GM21381 (cell line): ENCODE results near the gene CRACR2A.

ENCODE experiments used
- ATAC-seq: cut with Tn5 transposase; IDR thresholded peaks from one replicate; pipeline ENCODE4 v1.9.1; 2021; ENCODE audit warnings: mild to moderate bottlenecking, moderate library complexity; ENCODE audit not compliant: unreplicated experiment

Gene CRACR2A

DNA sequence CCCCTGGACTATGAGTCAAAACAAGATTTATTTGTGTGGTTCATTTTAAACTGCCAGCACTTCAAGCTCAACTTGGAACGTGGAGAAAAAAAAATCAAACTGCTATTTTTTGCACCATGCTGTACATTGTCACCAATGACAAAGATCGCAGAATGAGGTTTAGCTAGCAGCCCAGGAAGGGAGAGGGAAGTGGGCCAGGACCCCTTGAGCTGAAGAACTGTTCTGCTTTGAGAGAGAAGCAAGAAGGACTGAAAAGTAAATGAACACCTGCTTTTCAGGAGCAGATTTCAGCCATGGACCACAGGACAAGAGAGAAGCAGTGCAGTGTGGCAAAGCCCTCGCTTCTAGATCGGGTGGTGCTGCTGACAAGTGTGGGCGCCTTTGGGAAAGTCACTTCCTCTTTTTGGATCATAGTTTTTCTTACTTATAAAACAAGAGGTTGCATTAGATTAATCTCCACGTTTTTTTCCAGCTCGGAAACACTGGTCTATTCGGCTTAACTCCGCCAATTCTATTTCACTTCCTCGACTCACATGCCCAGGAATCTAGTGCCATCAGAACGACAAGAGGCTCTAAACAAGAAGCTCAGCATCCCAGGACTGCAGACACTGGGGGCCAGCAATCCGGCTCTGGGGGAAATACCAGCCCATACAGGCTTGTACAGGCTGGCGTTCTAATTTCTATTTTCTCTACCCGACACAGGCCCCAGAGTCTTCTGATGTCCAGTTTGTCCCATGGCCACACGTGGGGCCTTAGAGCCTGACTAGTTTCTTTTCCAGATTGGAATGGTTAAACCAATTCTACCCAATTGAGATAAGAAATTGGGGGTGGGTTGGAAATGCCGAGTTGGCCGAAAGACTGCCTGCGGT, 129.9 kb downstream of the CRACR2A start:
- no peak for ATAC-seq

DNA sequence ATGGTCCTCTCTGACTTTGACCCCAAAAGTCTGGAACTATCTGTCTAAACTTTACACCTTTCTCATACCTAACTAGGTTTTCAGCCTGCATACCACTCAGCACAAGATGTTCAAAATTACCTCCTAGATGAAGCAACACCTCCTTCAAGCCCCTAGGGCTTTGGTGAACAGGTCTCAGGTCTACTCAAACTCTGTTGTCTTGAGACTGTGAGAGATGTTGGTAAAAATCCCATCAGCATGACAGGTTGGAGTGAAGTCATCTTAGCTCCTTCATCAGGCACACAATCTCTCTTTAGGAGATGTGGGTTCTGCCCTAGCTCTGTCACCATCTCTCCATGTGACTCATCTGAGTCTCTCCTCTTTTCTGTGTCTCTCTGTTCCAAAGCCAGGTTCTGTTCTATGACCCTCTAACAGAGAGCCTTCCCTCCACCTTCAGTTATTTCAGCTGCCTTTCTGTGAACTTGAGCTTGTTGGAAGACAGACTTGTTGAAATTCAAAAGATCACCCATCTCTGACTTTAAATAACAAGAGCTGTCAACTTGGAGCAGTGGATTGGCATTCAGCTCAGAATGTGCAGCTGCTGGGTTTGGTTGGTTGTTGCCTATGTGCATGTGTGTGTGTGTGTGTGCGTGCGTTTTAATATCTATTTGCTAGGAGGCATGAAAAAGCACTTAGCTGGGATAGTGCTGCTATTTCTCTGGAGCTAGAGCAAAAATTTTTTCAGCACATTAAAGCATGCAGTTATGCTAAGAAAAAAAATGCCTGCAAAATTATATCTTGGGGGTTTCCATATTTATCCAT, 130.7 kb downstream of the CRACR2A start:
- no peak for ATAC-seq

DNA sequence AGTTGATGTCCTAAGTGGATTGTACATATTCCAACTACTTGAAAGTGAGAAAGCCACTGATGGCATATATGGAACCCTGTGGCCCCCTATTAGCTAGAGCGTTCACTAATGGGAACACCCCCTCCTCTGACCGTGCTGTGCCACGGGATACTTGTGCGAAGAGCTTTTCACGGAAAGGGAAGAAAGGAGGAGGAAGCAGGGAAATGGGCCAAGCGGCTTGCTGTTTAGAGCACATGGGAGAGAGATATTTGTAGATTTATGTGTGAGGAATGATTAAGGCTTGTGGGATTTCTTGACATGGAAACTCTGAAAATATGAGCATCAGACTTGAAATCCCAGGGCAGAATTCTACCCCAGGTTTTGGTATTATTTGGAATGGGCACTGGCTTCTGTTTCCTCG, 132.1 kb downstream of the CRACR2A start:
- no peak for ATAC-seq

GRCh38 chr12:3617565-3617964, 135.3 kb downstream of the CRACR2A start:
- no peak for ATAC-seq

- no peak for ATAC-seq
These were observed 137.0 kb downstream of the CRACR2A start for GRCh38 chr12:3615862-3616261.

DNA sequence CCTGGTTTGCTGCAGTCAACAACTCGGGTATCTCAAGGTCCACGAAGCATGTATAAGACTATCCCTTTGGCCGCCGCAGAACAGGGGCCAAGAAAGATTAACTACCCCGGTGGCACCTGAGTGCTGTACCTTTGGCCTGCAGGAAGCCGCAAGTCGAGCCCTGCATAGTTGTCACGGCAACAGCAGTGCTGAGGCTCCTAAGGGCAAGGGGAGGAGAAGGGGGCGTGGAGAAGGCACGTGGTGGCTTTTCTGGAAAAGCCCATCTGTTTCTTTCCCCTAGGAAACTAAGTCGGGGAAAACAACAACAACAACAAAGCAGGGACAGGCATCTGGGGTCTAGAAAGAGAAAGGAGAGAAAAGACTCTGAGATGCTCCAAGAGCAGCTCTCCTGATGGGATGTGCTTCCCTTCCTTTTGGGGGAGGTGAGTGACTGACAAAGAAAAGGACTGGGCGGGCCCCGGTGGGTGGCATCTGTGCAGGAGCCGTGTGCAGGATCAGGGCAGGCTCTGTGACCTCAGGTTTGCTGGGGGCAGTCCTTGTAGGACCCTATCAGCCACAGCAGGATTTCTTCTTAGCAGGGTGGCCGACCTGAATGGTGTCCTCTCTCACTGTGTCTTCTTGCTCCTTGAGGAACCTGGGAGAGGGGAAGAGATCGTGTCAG, 138.0 kb downstream of the CRACR2A start:
- no peak for ATAC-seq

GRCh38 chr12:3613641-3614395, 139.1 kb downstream of the CRACR2A start:
- no peak for ATAC-seq

DNA sequence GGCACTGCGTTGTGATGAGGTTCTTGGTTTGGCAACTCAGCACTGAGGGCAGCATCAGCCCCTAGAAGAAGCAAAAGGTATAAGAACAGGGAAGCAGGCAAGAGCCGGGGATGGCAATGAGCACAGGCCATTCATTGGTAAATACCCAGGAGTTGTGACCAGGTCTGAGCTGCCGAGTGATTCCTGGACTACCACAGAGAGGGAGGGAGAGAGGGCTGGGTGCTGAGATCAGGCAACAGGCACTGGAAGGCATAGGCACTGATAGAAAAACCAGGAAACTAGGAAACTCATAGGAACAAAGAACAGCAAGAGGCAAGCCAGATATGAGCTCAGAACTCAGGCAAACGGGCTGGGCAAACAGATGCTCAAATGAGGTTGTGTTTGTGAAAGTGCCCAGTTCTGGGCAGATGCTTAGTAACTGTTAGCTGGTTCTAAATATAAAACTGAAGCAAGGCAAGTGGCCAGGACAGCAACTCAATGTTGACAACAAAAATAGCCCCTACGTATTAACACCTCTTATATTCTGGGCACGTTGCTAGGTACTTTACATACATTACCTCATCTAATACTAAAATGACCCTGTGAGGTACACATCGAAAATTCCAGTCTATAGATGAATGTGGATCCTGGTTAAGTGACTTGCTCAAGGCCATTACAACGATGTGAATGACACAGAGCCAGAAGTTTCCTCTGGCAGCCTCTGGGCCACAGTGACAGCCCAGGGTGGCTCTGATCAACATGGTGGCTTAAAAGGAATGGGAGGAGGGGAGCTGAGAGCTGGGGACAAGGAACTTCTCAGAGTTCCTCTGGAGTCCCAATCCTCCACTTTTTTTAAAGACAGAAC, 140.8 kb downstream of the CRACR2A start:
- ATAC-seq: no peak

DNA sequence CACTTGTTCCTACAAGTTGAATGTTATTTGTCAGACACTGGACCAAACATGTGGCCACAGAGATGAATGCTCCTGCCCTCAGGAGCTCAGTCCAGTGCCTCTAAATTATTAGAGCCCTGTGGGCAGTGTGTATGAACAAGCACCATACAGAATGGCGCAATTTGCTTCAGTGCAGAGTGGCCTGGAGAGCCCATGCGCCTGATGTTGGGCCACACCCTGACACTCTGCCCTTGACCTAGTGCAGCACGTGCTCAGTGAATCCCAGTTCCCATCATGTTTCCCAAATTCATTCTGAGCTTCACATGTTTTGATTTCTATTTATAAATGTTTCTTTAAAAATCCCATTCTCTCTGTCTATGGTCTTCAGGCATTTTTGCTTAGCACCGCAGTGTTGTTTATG, 145.1 kb downstream of the CRACR2A start:
- ATAC-seq: no peak

DNA sequence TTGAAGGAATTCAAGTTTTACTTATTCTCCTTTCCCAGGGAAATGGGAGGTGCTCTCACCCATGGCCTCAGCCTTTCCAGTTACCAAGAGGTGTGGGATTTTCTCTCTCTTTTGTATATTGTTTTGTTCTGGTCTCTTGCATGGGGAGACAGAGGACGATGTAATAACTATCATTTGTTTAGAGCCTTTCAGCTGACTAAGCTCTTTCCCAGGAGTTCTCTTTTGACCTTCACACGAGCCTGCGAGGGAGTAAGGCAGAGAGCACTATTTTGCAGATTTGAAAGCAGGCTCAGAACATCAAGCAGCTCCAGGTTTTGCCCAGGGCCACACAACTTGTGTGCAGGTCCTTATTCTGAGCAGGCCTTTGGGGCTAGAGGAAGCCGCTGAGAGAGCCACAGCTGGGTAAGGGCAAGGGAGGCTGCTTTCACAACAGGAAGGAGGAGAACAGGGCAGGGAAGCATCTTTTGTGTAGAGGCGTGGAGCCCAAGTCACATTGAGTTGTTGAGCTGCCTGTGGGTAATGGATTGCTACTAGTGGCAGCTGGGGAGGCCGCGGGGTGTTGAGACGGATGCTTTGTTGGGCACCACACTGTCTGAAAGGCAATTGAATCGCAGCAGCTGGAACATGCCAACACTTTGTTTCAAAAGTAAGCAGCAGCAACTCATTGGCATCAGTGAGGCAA, 145.7 kb downstream of the CRACR2A start:
- ATAC-seq: no peak

DNA sequence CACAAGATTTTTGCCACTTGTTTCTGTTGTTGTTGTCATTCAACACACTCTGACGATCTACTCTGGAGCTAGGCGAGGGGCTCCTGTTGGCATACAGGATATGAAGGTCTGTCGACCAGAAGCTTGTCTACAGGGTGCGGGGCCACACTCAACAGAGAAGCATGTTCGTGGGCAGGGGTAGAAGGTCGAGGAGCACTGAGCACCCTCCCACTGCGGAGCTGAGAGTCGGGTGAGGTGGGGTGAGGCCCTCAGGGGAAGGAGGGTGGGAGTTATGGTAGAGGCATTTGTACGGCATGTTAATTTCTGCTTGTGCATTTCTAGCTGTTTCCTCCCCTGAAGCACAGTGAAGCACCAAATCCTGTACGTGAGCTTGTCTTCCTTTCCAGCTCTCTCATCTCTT, 146.8 kb downstream of the CRACR2A start:
- ATAC-seq: no peak

DNA sequence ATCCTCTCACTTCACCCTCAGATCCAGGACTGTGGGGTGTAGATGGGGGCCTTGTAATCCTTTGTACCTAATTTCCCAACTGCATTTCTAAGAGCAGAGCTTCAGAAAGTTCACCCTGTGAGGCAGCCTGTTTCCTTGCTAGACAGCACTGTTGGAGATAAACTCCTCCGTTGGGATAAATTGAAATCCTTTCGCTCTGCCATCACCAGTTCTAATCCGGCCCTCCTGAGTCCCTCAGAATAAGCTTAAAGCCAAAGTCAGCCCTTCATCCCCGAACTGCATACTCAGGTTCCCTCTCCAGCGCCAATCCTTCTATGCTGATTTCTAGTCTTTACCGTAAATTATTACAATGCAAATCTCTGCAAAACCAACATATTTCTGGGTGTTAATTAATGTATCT, 147.2 kb downstream of the CRACR2A start:
- no peak for ATAC-seq

- no peak for ATAC-seq
These were observed 147.9 kb downstream of the CRACR2A start for GRCh38 chr12:3604748-3605586.

DNA sequence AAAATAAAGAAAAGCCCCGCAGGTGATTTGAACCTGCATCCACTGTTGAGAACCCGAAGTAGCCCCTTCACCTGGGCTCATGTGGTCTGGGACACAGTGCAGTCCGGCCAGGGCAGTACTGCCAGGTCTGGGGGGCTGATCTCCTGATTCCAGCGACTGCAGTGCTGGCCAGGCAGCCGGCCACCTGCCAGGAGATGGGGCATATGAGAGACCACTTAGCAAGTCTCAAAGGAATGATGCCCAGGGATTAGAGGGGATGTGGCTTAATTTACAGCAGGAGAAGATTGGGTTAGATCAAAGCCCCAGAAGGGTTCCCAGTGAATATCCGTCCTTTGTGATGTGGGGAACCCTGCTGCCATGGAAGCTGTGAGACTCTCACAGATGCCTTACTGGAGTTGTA, 148.6 kb downstream of the CRACR2A start:
- no peak for ATAC-seq

DNA sequence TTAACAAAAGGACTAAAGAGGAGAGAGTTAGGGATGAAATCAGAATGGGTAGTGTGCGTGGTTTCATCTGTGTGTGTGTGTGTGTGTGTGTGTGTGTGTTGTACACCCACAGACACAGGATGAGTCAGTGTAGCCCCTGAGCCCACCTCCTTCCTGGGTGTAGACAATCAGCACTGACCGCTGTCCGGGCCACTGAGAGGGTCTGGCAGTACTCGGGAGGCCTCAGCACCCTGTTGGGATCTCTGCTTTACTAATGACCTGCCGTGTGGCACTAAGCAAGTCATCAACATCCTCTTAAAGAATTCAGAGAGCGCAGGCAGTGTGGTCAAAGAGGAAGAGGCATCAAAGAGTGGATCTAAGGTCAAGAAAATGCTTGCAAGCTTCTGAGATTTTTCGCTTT, 149.3 kb downstream of the CRACR2A start:
- ATAC-seq: no peak

DNA sequence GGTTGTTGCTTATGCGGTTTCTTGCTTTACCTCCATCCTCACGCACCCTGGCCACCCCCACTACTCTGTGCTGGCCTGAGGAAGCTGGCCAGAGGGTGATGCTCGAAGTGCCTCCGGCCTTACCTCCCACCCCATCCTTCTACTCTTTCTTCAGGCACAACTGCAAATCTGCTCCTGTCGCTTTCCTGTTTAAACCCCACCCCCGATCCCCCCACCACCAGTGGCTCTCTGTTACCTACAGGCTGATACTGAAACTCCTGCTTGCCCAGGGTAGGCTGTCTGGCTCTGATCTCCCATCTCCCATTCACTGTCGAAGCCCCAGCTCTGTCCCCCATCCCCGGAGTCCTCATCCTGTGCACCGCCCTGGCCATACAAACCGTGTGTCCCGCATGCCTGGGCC, 150.4 kb downstream of the CRACR2A start:
- ATAC-seq: no peak

DNA sequence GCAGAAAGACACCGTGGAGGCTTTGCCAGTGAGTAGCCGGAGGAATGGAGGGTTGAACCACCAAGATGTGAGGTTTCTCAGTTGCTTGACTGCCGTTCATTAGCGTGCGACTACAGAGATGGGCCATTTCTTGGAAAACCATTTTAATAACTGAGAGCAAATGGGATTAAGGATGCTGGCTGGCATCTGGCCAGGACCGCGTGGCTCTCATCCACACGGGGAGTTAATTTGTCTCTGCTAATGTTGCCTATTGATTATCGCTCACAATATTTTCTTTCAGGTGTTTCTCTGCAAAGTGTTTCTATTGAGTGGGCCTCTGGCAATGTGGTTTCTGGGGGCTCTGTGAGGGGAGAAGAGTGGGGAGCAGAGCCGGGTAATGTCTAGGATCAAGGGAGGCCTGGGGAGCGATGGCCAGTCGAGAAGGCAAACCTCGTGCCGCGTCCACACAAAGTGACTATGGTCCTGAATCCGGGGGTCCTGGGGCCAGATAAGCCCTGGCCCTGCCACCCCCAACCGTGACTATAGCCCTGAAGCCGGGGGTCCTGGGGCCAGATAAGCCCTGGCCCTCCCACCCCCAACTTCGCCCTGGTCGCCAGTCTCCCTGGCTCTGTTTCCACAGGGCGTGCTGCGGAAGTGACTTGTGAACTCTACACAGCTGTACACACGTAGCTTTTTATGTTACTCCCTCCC, 151.3 kb downstream of the CRACR2A start:
- ATAC-seq: no peak

GRCh38 chr12:3600951-3601350, 152.0 kb downstream of the CRACR2A start:
- ATAC-seq: no peak
